GM12891 (cell line): ENCODE measurements around the gene COTL1.

ENCODE experiments used
- POLR2A ChIP-seq: IDR thresholded peaks from 2 replicates; pipeline ENCODE4 v1.6.1; 2011; ENCODE audit warnings: low read depth, low read length, control low read depth
- POLR2AphosphoS5 ChIP-seq: IDR thresholded peaks from 2 replicates; pipeline ENCODE4 v1.6.1; 2011; ENCODE audit warnings: low read depth, low read length, control low read depth

DNA sequence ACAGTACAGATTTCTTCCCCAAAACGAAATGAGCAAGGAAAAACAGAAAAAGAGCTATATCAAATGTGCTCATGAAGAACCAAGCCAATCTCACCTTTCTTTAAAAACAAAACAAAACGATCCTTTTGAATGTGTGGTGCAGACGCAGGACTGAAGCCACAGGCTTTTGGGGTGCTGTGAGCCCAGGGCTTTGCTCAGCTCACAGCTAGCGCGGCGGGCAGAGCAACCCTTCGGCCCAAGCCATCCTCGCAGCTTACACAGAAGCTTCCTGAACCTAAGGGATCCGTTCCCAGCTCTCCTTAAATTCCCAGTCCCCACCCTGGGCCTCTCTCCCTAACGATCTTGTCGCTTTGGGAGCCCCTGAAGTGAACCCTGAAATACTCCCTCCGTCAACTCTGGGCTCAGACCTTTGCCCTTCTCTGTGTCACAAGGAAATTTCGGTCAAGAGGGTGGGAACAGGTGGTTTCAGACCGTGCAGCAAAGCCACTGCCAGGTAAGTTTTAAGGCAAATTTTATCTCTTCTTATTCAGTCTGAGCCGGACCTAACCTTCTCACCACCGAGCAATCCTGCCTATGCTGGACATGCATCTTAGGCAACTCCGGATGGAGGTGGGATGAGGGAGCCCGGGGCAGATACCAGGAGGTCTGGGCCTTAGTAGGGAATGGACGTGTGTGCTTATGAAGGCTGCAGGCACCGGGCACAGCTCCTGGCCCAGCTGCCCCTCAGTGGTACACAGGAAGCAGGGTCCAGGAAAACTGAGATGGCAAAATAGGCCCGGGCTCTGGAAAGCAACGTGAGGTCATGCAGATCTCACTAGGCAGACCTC is 52.0 kb downstream of the COTL1 start:
- TF ChIP-seq POLR2A (no peak), POLR2AphosphoS5 (no peak)
